ENCODE data around the gene NUB1. TPM values are rescaled to one million over a fixed set of nuclear protein-coding genes. Genes with fewer than 3 reads are reported as not detected.

Gene NUB1
- total RNA-seq, 1 donor: 51.0 TPM

DNA sequence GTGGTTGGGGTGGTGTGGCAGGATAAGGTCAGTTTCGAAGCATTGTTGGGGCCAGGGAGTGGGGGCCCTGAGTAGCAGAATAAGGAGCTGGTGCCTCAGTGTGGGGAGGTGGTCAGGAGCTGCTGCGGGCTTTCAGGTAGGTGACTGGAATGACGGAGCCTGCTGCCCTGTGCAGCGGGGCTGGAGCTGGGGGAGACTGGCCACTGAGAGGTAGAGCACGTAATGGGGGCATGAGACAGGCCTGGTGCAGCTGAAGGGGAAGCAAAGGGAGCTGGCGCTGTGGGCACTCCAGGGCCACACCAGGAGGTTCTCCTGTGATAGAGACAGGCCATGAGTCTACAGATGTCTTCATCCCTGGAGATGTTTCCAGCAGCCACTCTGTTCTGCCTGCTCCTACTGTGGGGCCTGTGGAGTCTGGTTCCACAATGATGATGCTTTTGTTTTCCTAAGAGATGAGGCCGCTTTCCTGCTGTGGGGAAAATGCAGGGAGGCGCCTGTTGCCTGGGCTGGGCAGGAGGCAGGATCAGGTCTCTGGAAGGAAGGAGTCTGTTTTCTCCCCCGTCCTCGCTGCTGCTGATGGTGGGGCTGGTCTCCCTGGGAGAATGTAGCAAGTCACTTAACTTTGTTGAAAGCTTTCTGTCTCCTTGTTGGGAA, 31.1 kb downstream of the NUB1 start:
- TF ChIP-seq, protein P1, sequence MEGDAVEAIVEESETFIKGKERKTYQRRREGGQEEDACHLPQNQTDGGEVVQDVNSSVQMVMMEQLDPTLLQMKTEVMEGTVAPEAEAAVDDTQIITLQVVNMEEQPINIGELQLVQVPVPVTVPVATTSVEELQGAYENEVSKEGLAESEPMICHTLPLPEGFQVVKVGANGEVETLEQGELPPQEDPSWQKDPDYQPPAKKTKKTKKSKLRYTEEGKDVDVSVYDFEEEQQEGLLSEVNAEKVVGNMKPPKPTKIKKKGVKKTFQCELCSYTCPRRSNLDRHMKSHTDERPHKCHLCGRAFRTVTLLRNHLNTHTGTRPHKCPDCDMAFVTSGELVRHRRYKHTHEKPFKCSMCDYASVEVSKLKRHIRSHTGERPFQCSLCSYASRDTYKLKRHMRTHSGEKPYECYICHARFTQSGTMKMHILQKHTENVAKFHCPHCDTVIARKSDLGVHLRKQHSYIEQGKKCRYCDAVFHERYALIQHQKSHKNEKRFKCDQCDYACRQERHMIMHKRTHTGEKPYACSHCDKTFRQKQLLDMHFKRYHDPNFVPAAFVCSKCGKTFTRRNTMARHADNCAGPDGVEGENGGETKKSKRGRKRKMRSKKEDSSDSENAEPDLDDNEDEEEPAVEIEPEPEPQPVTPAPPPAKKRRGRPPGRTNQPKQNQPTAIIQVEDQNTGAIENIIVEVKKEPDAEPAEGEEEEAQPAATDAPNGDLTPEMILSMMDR (IDR thresholded peaks at IDR 0.05; ENCODE audit: insufficient read depth, low read depth, low read length): no peak
- DNase-seq (ENCODE audit: low read depth): peak; percentile 10

DNA sequence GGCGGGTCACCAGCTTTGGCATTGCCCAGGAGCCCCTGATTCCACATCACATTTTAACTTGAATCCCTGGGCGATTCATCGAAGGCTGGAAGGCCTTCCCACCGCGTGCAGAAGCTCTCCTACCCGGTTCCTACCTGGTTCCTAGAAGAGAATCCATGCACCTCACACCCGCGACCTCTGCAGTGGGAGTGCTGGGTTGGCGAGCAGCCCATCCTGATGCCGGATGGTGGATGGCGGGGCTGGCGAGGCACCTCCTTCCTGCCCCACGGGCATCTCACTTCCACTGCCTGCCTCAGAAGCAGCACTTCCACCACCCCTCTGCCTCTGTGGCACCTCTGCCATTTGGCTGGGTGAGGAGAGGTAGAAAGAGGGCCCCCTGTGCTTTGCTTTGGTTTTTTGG, 32.0 kb downstream of the NUB1 start:
- no peak for DNase-seq (ENCODE audit: low read depth)
- H3K4me3 ChIP-seq (ENCODE audit: low read depth, low read length): no peak overlapping the region
- TF ChIP-seq, protein P1 (IDR thresholded peaks at IDR 0.05; ENCODE audit: insufficient read depth, low read depth, low read length): no peak

More for the DNA sequence above, 31.1 kb downstream of the NUB1 start:
- no peak overlapping the region for H3K4me3 ChIP-seq (ENCODE audit: low read depth, low read length)

DNA sequence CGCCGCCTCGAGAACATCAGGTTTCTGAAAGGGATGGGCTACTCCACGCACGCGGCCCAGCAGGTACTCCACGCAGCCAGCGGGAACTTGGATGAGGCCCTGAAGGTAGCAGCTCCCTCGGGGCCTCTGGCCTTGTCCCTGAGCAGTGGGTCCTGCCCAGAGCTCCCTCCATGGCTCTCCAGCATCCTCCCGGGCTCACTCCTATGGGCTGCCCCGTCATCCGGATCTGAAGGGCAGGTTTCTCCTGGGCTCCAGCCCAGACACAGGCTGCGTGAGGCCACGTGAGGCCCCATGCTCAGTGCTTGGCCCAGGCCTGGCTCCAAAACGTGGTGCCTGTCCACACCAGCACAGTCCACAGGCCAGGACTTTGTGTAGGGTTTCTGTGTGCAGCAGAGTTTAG, 32.5 kb downstream of the NUB1 start:
- H3K4me3 ChIP-seq (ENCODE audit: low read depth, low read length): no peak overlapping the region
- TF ChIP-seq, protein P1 (IDR thresholded peaks at IDR 0.05; ENCODE audit: insufficient read depth, low read depth, low read length): no peak
- DNase-seq (ENCODE audit: low read depth): no peak

DNA sequence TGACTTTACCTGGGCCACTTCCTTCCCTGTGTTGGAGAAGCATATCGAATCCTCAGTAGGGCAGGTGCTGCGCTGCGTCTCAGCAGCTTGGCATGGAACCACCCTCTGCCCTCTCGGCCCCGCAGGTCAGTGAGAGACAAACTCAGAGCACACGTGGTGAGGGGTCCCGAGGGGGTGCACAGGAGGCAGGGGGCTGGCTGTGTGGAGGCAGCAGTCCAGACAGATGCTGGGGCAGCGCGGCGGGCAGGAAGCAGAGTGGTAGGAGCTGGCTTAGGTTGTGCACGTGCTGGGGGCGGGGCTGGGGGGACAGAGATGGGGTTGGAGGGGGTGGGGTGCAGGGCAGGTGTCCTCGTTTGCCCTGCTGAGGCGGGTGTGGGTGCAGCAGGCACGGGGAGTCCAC, 33.1 kb downstream of the NUB1 start:
- TF ChIP-seq, protein P1 (IDR thresholded peaks at IDR 0.05; ENCODE audit: insufficient read depth, low read depth, low read length): no peak
- no peak for DNase-seq (ENCODE audit: low read depth)

DNA sequence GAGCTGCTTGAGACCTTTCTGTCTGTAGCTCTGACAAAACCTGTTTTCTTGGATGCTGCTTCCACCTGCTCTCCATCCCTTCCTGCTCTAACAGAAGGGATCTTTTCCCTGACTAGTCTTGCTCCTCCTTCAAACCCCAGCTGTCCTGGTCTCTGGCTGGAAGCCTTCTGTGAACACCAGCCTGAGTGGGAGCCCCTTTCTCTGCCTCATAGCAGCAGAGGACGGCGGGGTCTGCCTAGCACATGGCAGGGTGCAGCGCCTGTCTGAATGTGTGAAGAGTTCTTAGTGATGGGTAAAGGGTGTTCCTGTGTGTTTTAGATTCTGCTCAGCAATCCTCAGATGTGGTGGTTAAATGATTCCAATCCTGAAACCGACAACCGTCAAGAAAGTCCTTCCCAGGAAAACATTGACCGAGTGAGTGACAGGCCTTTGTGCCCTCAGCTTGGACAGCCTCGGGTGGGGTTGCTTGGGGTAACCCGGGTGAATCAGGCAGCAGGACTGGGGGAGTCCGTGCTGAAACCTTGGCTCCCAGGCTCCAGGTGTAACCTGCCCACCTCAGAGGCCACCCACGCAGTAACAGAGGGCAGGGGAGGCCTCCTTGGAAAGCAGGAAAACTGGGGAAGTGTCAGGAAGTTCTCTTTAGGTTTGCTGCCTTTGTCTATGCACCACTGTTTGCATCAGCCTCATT, 34.1 kb downstream of the NUB1 start:
- TF ChIP-seq, protein P1 (IDR thresholded peaks at IDR 0.05; ENCODE audit: insufficient read depth, low read depth, low read length): no peak
- no peak overlapping the region for H3K4me3 ChIP-seq (ENCODE audit: low read depth, low read length)
- no peak for DNase-seq (ENCODE audit: low read depth)

More for the DNA sequence above, 33.1 kb downstream of the NUB1 start:
- no peak overlapping the region for H3K4me3 ChIP-seq (ENCODE audit: low read depth, low read length)

DNA sequence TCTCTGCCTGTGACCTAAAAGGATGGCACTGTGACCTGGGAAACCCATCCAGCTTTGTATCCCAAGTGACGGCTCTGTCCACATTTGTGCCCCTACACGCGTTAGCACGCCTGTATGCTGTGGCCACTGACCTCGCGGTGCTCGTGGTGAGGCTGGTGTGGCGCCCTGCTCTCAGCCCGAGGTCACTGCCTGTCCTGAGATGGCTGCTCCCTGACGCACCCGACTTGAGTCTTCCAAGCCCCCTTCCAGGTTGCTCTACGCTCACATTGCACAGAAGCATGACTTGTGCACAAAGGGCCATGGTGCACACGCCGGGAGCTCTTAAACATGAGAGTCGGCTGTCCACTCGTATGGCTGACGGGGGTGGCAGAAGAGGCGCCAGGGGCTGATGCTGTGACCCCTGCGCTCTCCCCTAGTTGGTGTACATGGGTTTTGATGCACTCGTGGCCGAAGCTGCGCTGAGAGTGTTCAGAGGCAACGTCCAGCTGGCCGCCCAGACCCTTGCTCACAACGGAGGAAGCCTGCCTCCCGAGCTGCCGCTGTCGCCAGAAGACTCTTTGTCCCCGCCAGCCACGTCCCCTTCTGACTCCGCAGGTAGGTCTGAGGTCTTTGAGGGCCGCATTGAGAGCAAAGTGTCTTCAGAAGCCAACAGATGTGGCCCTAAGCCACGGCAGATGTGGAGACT, 34.7 kb downstream of the NUB1 start:
- no peak for DNase-seq (ENCODE audit: low read depth)
- H3K4me3 ChIP-seq (ENCODE audit: low read depth, low read length): no peak overlapping the region
- TF ChIP-seq, protein P1 (IDR thresholded peaks at IDR 0.05; ENCODE audit: insufficient read depth, low read depth, low read length): no peak
